ENCODE results near the gene RHOH. TPM values are rescaled to one million over a fixed set of nuclear protein-coding genes. Genes with fewer than 3 reads are reported as not detected.

The RHOH gene
- total and polyA plus RNA-seq, 10 of the 15 experiments (the other 5 are each of a cell fraction or from before 2014, with no cell fraction given): 46.5 to 120 (median 57.9) TPM

DNA sequence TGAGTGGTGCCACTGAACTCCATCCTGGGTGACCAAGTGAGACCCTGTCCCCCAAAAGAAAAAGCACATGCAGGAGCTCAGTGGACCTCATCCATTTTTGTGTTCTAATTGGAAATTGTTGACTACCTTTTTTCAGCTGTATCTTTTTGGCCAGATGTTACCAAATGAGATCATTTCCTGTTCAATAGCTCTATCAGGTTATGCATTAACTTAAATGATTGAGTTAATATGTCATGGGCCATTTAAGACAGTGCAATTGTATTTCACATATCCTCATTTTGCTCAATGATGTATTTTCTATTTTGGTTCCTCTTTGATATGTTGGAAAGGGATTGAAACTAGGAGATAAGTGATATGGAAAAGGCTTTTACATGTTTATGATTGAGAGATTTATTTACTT lies 26.2 kb upstream of the RHOH start (continued):
- TF ChIP-seq ESRRA (IDR thresholded peaks at IDR 0.05; ENCODE audit: low read length): no peak
- TF ChIP-seq, protein P1, sequence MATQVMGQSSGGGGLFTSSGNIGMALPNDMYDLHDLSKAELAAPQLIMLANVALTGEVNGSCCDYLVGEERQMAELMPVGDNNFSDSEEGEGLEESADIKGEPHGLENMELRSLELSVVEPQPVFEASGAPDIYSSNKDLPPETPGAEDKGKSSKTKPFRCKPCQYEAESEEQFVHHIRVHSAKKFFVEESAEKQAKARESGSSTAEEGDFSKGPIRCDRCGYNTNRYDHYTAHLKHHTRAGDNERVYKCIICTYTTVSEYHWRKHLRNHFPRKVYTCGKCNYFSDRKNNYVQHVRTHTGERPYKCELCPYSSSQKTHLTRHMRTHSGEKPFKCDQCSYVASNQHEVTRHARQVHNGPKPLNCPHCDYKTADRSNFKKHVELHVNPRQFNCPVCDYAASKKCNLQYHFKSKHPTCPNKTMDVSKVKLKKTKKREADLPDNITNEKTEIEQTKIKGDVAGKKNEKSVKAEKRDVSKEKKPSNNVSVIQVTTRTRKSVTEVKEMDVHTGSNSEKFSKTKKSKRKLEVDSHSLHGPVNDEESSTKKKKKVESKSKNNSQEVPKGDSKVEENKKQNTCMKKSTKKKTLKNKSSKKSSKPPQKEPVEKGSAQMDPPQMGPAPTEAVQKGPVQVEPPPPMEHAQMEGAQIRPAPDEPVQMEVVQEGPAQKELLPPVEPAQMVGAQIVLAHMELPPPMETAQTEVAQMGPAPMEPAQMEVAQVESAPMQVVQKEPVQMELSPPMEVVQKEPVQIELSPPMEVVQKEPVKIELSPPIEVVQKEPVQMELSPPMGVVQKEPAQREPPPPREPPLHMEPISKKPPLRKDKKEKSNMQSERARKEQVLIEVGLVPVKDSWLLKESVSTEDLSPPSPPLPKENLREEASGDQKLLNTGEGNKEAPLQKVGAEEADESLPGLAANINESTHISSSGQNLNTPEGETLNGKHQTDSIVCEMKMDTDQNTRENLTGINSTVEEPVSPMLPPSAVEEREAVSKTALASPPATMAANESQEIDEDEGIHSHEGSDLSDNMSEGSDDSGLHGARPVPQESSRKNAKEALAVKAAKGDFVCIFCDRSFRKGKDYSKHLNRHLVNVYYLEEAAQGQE (IDR thresholded peaks at IDR 0.05; ENCODE audit: low read depth, low read length): no peak
- TF ChIP-seq NFXL1 (IDR thresholded peaks at IDR 0.05; ENCODE audit: borderline replicate concordance): no peak
- no peak for TF ChIP-seq MTA3 (IDR thresholded peaks at IDR 0.05; ENCODE audit: borderline replicate concordance, low read length)
- peak; percentile 66 for TF ChIP-seq IKZF1 (conservative IDR thresholded peaks at IDR 0.05)
- no peak for TF ChIP-seq SMAD5 (IDR thresholded peaks at IDR 0.05; ENCODE audit: low read depth)
- no peak for TF ChIP-seq ZBED1 (IDR thresholded peaks at IDR 0.05; ENCODE audit: borderline replicate concordance)
- TF ChIP-seq RCOR1 (conservative IDR thresholded peaks at IDR 0.05; ENCODE audit: low read depth, low read length): no peak
- TF ChIP-seq, protein P2, sequence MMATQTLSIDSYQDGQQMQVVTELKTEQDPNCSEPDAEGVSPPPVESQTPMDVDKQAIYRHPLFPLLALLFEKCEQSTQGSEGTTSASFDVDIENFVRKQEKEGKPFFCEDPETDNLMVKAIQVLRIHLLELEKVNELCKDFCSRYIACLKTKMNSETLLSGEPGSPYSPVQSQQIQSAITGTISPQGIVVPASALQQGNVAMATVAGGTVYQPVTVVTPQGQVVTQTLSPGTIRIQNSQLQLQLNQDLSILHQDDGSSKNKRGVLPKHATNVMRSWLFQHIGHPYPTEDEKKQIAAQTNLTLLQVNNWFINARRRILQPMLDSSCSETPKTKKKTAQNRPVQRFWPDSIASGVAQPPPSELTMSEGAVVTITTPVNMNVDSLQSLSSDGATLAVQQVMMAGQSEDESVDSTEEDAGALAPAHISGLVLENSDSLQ (IDR thresholded peaks at IDR 0.05): peak; percentile 37; the same call in 1 of the 2 replicates
- TF ChIP-seq KDM1A (IDR thresholded peaks at IDR 0.05; ENCODE audit: borderline replicate concordance): no peak
- no peak for TF ChIP-seq NBN (IDR thresholded peaks at IDR 0.05)
- no peak for TF ChIP-seq NR2C2 (IDR thresholded peaks at IDR 0.05; ENCODE audit: borderline replicate concordance, control insufficient read depth, insufficient read length, low read depth)
- TF ChIP-seq, protein P3, sequence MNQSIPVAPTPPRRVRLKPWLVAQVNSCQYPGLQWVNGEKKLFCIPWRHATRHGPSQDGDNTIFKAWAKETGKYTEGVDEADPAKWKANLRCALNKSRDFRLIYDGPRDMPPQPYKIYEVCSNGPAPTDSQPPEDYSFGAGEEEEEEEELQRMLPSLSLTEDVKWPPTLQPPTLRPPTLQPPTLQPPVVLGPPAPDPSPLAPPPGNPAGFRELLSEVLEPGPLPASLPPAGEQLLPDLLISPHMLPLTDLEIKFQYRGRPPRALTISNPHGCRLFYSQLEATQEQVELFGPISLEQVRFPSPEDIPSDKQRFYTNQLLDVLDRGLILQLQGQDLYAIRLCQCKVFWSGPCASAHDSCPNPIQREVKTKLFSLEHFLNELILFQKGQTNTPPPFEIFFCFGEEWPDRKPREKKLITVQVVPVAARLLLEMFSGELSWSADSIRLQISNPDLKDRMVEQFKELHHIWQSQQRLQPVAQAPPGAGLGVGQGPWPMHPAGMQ (IDR thresholded peaks at IDR 0.05; ENCODE audit: borderline replicate concordance): no peak
- TF ChIP-seq, protein P4, sequence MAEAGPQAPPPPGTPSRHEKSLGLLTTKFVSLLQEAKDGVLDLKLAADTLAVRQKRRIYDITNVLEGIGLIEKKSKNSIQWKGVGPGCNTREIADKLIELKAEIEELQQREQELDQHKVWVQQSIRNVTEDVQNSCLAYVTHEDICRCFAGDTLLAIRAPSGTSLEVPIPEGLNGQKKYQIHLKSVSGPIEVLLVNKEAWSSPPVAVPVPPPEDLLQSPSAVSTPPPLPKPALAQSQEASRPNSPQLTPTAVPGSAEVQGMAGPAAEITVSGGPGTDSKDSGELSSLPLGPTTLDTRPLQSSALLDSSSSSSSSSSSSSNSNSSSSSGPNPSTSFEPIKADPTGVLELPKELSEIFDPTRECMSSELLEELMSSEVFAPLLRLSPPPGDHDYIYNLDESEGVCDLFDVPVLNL (IDR thresholded peaks at IDR 0.05; ENCODE audit: low read depth, low read length): no peak
- peak; percentile 38 to 86; a peak in 3 of 4 replicates for TF ChIP-seq EP300 (IDR thresholded peaks at IDR 0.05; ENCODE audit: borderline replicate concordance in 1 of 2, control insufficient read depth in 1 of 2, low read depth in 2 of 2, low read length in 2 of 2)
- TF ChIP-seq, protein P5, sequence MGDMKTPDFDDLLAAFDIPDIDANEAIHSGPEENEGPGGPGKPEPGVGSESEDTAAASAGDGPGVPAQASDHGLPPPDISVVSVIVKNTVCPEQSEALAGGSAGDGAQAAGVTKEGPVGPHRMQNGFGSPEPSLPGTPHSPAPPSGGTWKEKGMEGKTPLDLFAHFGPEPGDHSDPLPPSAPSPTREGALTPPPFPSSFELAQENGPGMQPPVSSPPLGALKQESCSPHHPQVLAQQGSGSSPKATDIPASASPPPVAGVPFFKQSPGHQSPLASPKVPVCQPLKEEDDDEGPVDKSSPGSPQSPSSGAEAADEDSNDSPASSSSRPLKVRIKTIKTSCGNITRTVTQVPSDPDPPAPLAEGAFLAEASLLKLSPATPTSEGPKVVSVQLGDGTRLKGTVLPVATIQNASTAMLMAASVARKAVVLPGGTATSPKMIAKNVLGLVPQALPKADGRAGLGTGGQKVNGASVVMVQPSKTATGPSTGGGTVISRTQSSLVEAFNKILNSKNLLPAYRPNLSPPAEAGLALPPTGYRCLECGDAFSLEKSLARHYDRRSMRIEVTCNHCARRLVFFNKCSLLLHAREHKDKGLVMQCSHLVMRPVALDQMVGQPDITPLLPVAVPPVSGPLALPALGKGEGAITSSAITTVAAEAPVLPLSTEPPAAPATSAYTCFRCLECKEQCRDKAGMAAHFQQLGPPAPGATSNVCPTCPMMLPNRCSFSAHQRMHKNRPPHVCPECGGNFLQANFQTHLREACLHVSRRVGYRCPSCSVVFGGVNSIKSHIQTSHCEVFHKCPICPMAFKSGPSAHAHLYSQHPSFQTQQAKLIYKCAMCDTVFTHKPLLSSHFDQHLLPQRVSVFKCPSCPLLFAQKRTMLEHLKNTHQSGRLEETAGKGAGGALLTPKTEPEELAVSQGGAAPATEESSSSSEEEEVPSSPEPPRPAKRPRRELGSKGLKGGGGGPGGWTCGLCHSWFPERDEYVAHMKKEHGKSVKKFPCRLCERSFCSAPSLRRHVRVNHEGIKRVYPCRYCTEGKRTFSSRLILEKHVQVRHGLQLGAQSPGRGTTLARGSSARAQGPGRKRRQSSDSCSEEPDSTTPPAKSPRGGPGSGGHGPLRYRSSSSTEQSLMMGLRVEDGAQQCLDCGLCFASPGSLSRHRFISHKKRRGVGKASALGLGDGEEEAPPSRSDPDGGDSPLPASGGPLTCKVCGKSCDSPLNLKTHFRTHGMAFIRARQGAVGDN (IDR thresholded peaks at IDR 0.05): peak; percentile 59
- no peak for TF ChIP-seq SREBF1 (IDR thresholded peaks at IDR 0.05; ENCODE audit: low read length)
- TF ChIP-seq, protein P6, sequence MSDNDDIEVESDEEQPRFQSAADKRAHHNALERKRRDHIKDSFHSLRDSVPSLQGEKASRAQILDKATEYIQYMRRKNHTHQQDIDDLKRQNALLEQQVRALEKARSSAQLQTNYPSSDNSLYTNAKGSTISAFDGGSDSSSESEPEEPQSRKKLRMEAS (IDR thresholded peaks at IDR 0.05; ENCODE audit: low read depth, low read length): no peak
- TF ChIP-seq YY1 (IDR thresholded peaks at IDR 0.05; ENCODE audit: low read depth, low read length): no peak
- TF ChIP-seq GATAD2B (conservative IDR thresholded peaks at IDR 0.05; ENCODE audit: low read depth): 0 out of 2 replicates have a peak, but pooled peaks have one; percentile 30
- no peak for TF ChIP-seq CREM (IDR thresholded peaks at IDR 0.05; ENCODE audit: low read depth)

Data from GM12878 (cell line).